Cardiac muscle cell (in vitro differentiated cells and primary cell): ENCODE measurements around the gene RING1. TPM values are rescaled to one million over a fixed set of nuclear protein-coding genes. Genes with fewer than 3 reads are reported as not detected.

Experiments used
- DNase-seq, 2 donors: peaks; one replicate each; pipeline versions ENCODE4 v3.0.0 to v3.0.0-alpha.2; 2010 to 2017; ENCODE audit warnings: low read depth in 1 of 2, low spot score in 1 of 2
- H3K27ac ChIP-seq: fragments of 200-600 bp; sonication (generic); 2 replicates; pipeline ENCODE4 v1.5.1; 2016
- H3K27me3 ChIP-seq: fragments of 200-600 bp; sonication (generic); 2 replicates; pipeline ENCODE4 v1.6.0; 2016; ENCODE audit warnings: control low read depth
- H3K36me3 ChIP-seq: fragments of 200-600 bp; sonication (generic); 2 replicates; pipeline ENCODE4 v1.5.1; 2016; ENCODE audit warnings: control low read depth
- H3K4me1 ChIP-seq: fragments of 200-600 bp; sonication (generic); 2 replicates; pipeline ENCODE4 v1.8.1; 2017; ENCODE audit warnings: low read depth, mild to moderate bottlenecking, mixed run types
- H3K4me3 ChIP-seq: fragments of 200-600 bp; sonication (generic); 2 replicates; pipeline ENCODE4 v1.5.1; 2016; ENCODE audit warnings: mild to moderate bottlenecking
- H3K9me3 ChIP-seq: fragments of 200-600 bp; sonication (generic); 2 replicates; pipeline ENCODE4 v1.5.1; 2017; ENCODE audit warnings: low read depth, mild to moderate bottlenecking, control low read depth
- polyA plus RNA-seq: library from polyadenylated mRNA; unstranded; fragments of >200 nt; fragmentation: Nextera tagmentation; extraction: Ambion mirVana; gene quantifications from 2 replicates; pipeline ENCODE4 v1.2.1, GENCODE V29; 2016
- total RNA-seq: library from RNA; depleted of rRNA; stranded (reverse); fragments of >200 nt; gene quantifications from 2 replicates; pipeline ENCODE4 v1.2.3, GENCODE V29; 2016
- TF ChIP-seq, protein P1 (sequence below): IDR thresholded peaks from 2 replicates; pipeline ENCODE4 v1.5.1; 2012; ENCODE audit warnings: low read depth, mild to moderate bottlenecking, low read length

The RING1 gene
- 37.0 and 51.4 TPM in 2 replicates for total RNA-seq
- polyA plus RNA-seq = 42.1 and 44.2 TPM in 2 replicates

GRCh38 chr6:33208091-33208967 is at the start of gene RING1:
TSS of gene RING1 (plus strand) at chr6:33208500. CDS start at chr6:33208823, 323 bp downstream.
- TF ChIP-seq, protein P1, sequence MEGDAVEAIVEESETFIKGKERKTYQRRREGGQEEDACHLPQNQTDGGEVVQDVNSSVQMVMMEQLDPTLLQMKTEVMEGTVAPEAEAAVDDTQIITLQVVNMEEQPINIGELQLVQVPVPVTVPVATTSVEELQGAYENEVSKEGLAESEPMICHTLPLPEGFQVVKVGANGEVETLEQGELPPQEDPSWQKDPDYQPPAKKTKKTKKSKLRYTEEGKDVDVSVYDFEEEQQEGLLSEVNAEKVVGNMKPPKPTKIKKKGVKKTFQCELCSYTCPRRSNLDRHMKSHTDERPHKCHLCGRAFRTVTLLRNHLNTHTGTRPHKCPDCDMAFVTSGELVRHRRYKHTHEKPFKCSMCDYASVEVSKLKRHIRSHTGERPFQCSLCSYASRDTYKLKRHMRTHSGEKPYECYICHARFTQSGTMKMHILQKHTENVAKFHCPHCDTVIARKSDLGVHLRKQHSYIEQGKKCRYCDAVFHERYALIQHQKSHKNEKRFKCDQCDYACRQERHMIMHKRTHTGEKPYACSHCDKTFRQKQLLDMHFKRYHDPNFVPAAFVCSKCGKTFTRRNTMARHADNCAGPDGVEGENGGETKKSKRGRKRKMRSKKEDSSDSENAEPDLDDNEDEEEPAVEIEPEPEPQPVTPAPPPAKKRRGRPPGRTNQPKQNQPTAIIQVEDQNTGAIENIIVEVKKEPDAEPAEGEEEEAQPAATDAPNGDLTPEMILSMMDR = no peak
- H3K9me3 ChIP-seq = no peaks in the 10 kb centered on the region
- H3K27me3 ChIP-seq = no peaks in the 10 kb centered on the region
- peak within 1 kb of the TSS; percentile 72 for H3K4me3 ChIP-seq
- H3K36me3 ChIP-seq = peaks cover 1% of the 10 kb centered on the region
- peak within 1 kb of the TSS; percentile 73 for H3K27ac ChIP-seq
- peaks cover 12% of the 10 kb centered on the region for H3K4me1 ChIP-seq
- peak; percentile 84 to 85 for DNase-seq

GRCh38 chr6:33160096-33160495 is 48.2 kb upstream of the RING1 start:
- TF ChIP-seq, protein P1 = no peak
- Histone ChIP-seq H3K4me3 (no peak overlapping the region), H3K9me3 (no peaks in the 10 kb centered on the region), H3K36me3 (no peaks in the 10 kb centered on the region), H3K27me3 (no peaks in the 10 kb centered on the region), H3K4me1 (no peaks in the 10 kb centered on the region), H3K27ac (no peak overlapping the region)
- no peak for DNase-seq

DNA sequence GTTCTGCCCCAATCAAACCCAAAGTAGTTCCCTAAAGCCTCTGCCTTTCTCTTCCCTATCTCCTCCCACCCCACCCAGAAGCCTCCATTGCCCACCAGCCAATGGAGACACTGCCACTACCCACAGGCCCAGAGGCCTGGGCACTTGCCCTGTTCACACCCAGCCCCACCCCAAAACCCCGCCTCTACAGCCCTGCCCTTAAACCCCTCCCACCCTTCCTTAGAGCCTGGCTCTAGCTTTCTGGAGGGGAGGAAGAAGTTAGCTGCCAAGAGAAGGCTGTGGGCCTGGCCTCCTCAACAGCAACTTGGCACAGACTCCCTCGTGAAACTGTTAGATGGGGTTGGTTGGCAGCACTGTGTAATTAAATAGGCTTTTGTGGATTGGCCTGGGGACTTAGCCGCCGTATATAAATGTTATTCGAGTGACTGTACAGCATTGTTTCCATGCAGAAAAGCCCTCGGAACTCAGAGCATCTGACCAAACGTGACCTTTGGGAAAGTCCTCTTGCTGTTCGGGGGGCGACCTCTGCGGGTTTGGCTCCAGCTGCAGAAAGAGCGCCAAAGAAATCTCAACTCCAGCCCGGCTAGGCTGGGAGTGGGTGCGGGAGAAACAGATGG is 47.5 kb upstream of the RING1 start:
- H3K27me3 ChIP-seq = no peaks in the 10 kb centered on the region
- no peak overlapping the region for H3K4me3 ChIP-seq
- no peaks in the 10 kb centered on the region for H3K9me3 ChIP-seq
- H3K36me3 ChIP-seq = no peaks in the 10 kb centered on the region
- no peaks in the 10 kb centered on the region for H3K4me1 ChIP-seq
- no peak overlapping the region for H3K27ac ChIP-seq
- DNase-seq = peak in 1 of 2 donors; percentile 91
- TF ChIP-seq, protein P1 = no peak

- Histone ChIP-seq H3K27ac (no peak overlapping the region), H3K27me3 (no peaks in the 10 kb centered on the region), H3K4me1 (no peaks in the 10 kb centered on the region), H3K9me3 (no peaks in the 10 kb centered on the region), H3K36me3 (no peaks in the 10 kb centered on the region), H3K4me3 (peak overlapping the region; percentile 23)
- peak; percentile 73 to 78 for DNase-seq
- TF ChIP-seq, protein P1 = peak; percentile 95
Observed at GRCh38 chr6:33161354-33162331, 46.7 kb upstream of the RING1 start.

DNA sequence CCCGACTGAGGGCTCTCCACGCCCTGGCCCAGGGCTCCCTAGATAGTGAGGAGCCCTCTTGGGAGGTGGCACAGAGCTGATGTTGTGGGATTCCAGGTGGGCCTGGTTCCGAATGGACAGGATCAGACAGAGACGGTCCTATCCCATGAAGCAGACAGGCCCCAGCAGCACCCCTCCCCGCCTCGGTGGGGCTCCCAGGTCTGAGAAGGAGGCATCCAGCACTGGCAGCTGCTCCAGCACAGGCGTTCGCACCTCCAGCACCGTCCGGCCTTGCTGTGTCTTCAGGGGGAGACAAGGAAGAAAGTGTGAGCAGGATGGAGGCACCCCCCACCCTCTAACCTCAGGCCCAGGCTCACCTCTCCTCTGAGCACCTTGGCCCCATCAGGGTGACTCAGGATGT is 44.8 kb upstream of the RING1 start:
- TF ChIP-seq, protein P1 = no peak
- Histone ChIP-seq H3K4me3 (no peak overlapping the region), H3K9me3 (no peaks in the 10 kb centered on the region), H3K4me1 (no peaks in the 10 kb centered on the region), H3K36me3 (no peaks in the 10 kb centered on the region), H3K27me3 (no peaks in the 10 kb centered on the region), H3K27ac (no peak overlapping the region)
- no peak for DNase-seq
